HEK293T (cell line): ENCODE data around the gene NINL.

Experiments
- CTCF ChIA-PET: fragments of 350-600 bp; formaldehyde crosslinking; extraction: SDS; loops from one replicate; lab custom pipeline; 2021; ENCODE audit warnings: antibody characterized with exemption, inconsistent platforms; lab: Yijun Ruan, JAX
- POLR2A ChIA-PET: fragments of 350-600 bp; formaldehyde crosslinking; extraction: SDS; loops from one replicate; lab custom pipeline; 2020; ENCODE audit warnings: antibody characterized with exemption, inconsistent platforms; lab: Yijun Ruan, JAX
- DNase-seq: peaks from one replicate; pipeline ENCODE4 v3.0.0; 2012; ENCODE audit warnings: mixed read lengths; ENCODE audit errors: extremely low spot score
- ARNT ChIP-seq: fragments of 450-650 bp; IDR thresholded peaks from 2 replicates; pipeline ENCODE4 v1.6.1; 2017; ENCODE audit warnings: mild to moderate bottlenecking
- BHLHE40 ChIP-seq: fragments of 450-650 bp; IDR thresholded peaks from 2 replicates; pipeline ENCODE4 v1.6.1; 2016; ENCODE audit warnings: mild to moderate bottlenecking, moderate library complexity, borderline replicate concordance
- CTBP1 ChIP-seq: fragments of 450-650 bp; IDR thresholded peaks from 2 replicates; pipeline ENCODE4 v1.6.1; 2016; ENCODE audit warnings: borderline replicate concordance
- ELF4 ChIP-seq: fragments of 450-650 bp; IDR thresholded peaks from 2 replicates; pipeline ENCODE4 v1.6.1; 2017; ENCODE audit warnings: antibody characterized with exemption
- FOXA1 ChIP-seq: fragments of 450-650 bp; IDR thresholded peaks from 2 replicates; pipeline ENCODE4 v1.6.1; 2016; ENCODE audit warnings: mild to moderate bottlenecking
- FOXK2 ChIP-seq: fragments of 450-650 bp; IDR thresholded peaks from 2 replicates; pipeline ENCODE4 v1.6.1; 2016; ENCODE audit warnings: mild to moderate bottlenecking
- FOXM1 ChIP-seq: fragments of 450-650 bp; IDR thresholded peaks from 2 replicates; pipeline ENCODE4 v1.6.1; 2017; ENCODE audit warnings: mild to moderate bottlenecking, borderline replicate concordance
- HDGF ChIP-seq: fragments of 450-650 bp; IDR thresholded peaks from 2 replicates; pipeline ENCODE4 v1.6.1; 2017; ENCODE audit warnings: antibody characterized with exemption, borderline replicate concordance
- L3MBTL2 ChIP-seq: fragments of 450-650 bp; conservative IDR thresholded peaks from 2 replicates; pipeline ENCODE4 v1.6.1; 2016; ENCODE audit warnings: mild to moderate bottlenecking
- LEF1 ChIP-seq: fragments of 450-650 bp; IDR thresholded peaks from 2 replicates; pipeline ENCODE4 v1.6.1; 2017; ENCODE audit warnings: mild to moderate bottlenecking, borderline replicate concordance
- NFRKB ChIP-seq: fragments of 450-650 bp; IDR thresholded peaks from 2 replicates; pipeline ENCODE4 v1.6.1; 2016; ENCODE audit warnings: mild to moderate bottlenecking, moderate library complexity
- SP1 ChIP-seq: fragments of 450-650 bp; IDR thresholded peaks from 2 replicates; pipeline ENCODE4 v1.6.1; 2017
- SUZ12 ChIP-seq: fragments of 450-650 bp; IDR thresholded peaks from 2 replicates; pipeline ENCODE4 v1.6.1; 2016; ENCODE audit warnings: mild to moderate bottlenecking
- TARDBP ChIP-seq: fragments of 450-650 bp; IDR thresholded peaks from 2 replicates; pipeline ENCODE4 v1.6.1; 2016
- ZNF384 ChIP-seq: fragments of 450-650 bp; IDR thresholded peaks from 2 replicates; pipeline ENCODE4 v1.6.1; 2016
- TF ChIP-seq, protein P1 (sequence below): fragments of 450-650 bp; IDR thresholded peaks from 2 replicates; pipeline ENCODE4 v1.6.1; 2016

The NINL gene

GRCh38 chr20:25534845-25535244, 50.5 kb downstream of the NINL start:
- TF ChIP-seq SUZ12 (no peak), NFRKB (no peak), CTBP1 (no peak), FOXA1 (no peak), SP1 (no peak), FOXM1 (no peak), LEF1 (no peak), FOXK2 (no peak), ARNT (no peak), ZNF384 (no peak)
- TF ChIP-seq, protein P1, sequence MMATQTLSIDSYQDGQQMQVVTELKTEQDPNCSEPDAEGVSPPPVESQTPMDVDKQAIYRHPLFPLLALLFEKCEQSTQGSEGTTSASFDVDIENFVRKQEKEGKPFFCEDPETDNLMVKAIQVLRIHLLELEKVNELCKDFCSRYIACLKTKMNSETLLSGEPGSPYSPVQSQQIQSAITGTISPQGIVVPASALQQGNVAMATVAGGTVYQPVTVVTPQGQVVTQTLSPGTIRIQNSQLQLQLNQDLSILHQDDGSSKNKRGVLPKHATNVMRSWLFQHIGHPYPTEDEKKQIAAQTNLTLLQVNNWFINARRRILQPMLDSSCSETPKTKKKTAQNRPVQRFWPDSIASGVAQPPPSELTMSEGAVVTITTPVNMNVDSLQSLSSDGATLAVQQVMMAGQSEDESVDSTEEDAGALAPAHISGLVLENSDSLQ: no peak
- ChIA-PET POLR2A (no interaction called here), CTCF (no interaction called here)
- no peak for DNase-seq

- ChIA-PET POLR2A (no interaction called here), CTCF (no interaction called here)
- no peak for DNase-seq
- TF ChIP-seq NFRKB: no peak
- no peak for TF ChIP-seq SUZ12
- no peak for TF ChIP-seq SP1
- TF ChIP-seq TARDBP: no peak
- no peak for TF ChIP-seq CTBP1
- no peak for TF ChIP-seq ZNF384
- no peak for TF ChIP-seq HDGF
- TF ChIP-seq BHLHE40: no peak
- TF ChIP-seq FOXM1: no peak
- TF ChIP-seq FOXK2: no peak
- TF ChIP-seq, protein P1: no peak
- TF ChIP-seq ELF4: no peak
- TF ChIP-seq LEF1: no peak
- TF ChIP-seq ARNT: no peak
- TF ChIP-seq FOXA1: no peak
- TF ChIP-seq L3MBTL2: no peak
Observed at GRCh38 chr20:25533920-25534700, 51.2 kb downstream of the NINL start.

DNA sequence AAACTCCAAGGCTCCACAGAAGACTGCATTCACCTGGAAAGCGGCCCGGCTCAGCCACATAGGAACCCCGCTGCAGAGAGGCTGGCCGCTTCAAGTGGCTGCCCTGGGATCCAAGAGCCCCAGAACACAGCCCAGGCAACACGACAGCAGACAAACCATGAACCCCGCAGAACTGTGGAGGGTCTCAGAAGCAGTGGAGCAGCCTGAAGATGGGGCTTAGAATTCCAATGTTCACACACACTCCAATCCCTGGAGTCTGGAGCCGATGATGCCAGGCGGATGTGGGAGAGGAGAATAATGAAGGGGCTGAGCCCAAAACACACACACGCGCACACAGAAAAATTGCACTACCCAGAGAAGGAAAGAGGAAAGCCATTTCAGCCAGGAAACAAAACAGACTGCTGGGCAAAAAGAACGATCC, 52.4 kb downstream of the NINL start:
- TF ChIP-seq CTBP1 (no peak), TARDBP (no peak), FOXA1 (no peak)
- POLR2A ChIA-PET: no interaction called here
- CTCF ChIA-PET: no interaction called here
- DNase-seq: no peak

DNA sequence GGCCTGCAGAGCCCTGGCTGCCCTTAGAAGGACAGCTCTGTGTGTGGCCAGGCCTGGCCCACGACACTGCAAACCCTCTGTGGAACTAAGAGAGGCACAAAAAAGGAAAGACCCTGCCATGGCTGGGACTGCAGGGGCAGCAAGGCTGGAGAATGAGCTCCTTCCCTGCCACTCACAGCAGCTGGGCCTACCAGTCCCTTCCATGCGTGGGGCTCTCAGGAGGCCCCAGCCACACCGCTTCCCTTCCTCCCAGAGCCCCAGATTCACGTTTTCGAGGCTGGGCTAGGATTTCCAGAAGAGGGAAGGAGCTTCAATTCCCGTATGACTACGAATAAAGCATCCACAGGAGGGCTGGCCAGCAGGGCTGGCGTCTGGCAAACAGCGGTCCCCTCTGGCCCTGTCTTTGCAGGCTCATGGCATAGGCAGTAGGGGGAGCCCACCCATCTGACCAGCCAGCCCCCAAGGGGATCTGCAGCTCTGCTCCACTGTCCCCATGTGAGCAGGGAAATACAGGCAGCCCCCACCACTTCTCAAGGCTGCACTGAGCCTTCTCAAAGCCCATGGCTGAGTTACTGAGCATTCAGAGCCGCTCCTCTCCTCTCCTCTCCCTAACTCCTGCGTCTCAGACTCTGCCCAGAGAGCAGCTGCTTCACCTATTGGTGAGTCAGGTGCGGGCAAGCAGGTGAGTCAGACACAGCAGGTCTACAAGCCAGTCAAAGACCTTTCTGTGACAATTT, 53.1 kb downstream of the NINL start:
- POLR2A ChIA-PET: interaction anchor here (0.6 kb wide), 1 partner anchor 95 kb away, joined by 3 read pairs; no protein-coding TSS in a partner anchor
- TF ChIP-seq TARDBP (no peak), LEF1 (no peak), SP1 (no peak), L3MBTL2 (no peak), HDGF (no peak), FOXA1 (no peak), SUZ12 (no peak), CTBP1 (no peak), BHLHE40 (no peak), FOXM1 (no peak), ELF4 (no peak), ZNF384 (no peak)
- TF ChIP-seq, protein P1: no peak

DNA sequence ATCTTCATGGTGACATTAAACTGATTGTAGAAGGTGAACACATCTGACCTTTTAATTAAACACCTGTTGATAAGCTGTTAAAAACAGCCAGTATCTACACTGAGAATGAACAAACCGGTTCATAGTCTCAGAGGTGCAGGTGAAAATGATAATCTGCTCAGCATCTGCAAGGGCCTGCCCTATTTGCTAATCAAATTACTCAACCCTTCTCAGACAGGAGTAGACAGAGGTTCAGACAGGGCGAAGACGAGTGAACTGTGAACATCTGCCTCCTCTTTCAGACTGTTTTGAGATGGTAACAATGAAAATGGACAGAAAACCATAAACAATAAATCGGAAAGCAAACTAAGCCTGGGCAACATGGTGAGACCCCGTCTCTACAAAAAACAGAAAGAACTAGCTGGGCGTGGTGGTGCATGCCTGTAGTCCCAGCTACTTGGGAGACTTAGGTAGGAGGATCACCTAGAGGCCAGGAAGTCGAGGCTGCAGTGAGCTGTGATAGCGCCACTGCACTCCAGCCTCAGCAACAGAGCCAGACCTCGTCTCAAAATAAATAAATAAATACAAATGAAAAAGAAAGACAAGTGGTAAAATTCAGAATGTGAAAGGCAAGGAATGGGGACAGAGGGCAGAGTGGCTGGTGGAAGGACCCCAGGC, 55.9 kb downstream of the NINL start:
- ChIA-PET POLR2A (no interaction called here), CTCF (no interaction called here)
- DNase-seq: no peak
- TF ChIP-seq TARDBP (no peak), ZNF384 (no peak), ARNT (no peak), SP1 (no peak), LEF1 (no peak), HDGF (no peak)

More for the DNA sequence above, 53.1 kb downstream of the NINL start:
- CTCF ChIA-PET: no interaction called here
- no peak for DNase-seq

DNA sequence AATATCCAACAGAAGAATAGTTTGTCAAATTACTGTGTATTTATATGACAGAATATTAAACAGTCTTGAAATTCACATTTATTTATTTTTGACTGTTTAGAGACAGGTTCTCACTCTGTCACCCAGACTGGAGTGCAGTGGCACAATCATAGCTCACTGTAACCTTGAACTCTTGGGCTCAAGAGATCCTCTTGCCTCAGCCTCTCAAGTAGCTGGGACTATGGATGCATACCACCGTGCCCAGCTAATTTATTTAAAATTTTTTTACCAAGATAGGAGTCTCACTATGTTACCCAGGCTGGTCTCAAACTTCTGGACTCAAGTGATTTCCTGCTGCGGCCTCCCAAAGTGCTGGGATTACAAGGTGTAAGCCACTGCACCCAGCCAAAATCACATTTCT, 57.4 kb downstream of the NINL start:
- ChIA-PET CTCF (no interaction called here), POLR2A (no interaction called here)
- DNase-seq: no peak
- no peak for TF ChIP-seq SP1
- no peak for TF ChIP-seq ZNF384
- no peak for TF ChIP-seq FOXM1
- no peak for TF ChIP-seq L3MBTL2
- TF ChIP-seq HDGF: no peak
- no peak for TF ChIP-seq NFRKB
- no peak for TF ChIP-seq SUZ12
- no peak for TF ChIP-seq BHLHE40
- TF ChIP-seq FOXA1: no peak
- TF ChIP-seq ELF4: no peak
- no peak for TF ChIP-seq ARNT
- no peak for TF ChIP-seq CTBP1
- TF ChIP-seq TARDBP: no peak
- TF ChIP-seq, protein P1: no peak
- no peak for TF ChIP-seq LEF1
- no peak for TF ChIP-seq FOXK2
